22Rv1 (cell line): ENCODE measurements around the gene WFS1.

Source experiments
- CTCF ChIP-seq: fragments of 450-650 bp; IDR thresholded peaks from 2 replicates; pipeline ENCODE4 v1.5.1; 2017; ENCODE audit warnings: mild to moderate bottlenecking
- ZFX ChIP-seq: fragments of 450-650 bp; IDR thresholded peaks from 2 replicates; pipeline ENCODE4 v1.6.1; 2017; ENCODE audit warnings: antibody characterized with exemption, borderline replicate concordance

GRCh38 chr4:6281436-6282313 is 12.0 kb downstream of the WFS1 start:
- TF ChIP-seq CTCF (no peak), ZFX (no peak)
